Stimulated activated CD4-positive, alpha-beta T cell treated with anti-CD3 and anti-CD28 coated beads, Interleukin-4, amount 100 ng/mL, for 1 hour (primary cell): Measurements from ENCODE around the gene LAMTOR4.

Experiments used
- DNase-seq: peaks from one replicate; pipeline ENCODE4 v3.0.0-alpha.2; 2020

Gene LAMTOR4

DNA sequence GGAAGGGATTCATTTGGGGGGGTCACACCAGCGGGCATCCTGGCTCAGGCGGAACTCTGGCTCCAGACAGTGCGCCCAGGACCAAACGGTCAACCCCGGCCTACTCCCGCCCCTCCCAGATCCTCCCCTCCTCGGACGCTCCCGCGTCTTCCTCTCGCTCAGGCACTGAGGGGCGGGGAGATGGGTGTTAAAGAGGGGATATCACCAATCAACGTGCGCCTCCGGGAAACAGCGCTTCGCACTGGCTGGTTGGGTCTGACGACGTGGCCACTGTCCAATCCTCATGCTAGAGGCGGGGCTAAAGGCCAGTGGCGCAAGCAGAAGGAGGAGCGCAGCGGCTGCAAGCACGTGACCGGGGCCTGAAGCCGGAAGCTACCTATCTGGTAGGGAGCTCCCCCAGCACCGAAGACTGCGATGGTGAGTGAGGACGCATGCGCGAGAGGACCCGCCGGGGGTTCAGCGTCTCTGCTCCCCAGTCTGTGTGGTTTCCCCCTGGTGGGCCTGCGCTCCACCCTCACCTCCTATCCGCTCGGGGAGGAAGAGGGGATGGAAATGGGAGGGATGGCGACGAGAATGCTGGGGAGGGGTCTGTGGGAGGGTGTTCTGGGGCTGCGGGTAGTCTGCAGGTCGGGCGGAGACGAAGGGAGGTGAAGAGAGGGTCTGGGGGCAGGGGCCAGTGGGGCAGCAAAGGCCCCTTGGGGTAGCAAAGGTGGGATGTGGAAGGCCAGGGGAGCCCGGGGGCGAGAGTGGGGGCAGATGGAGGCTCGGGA lies at the start of gene LAMTOR4:
Gene LAMTOR4, plus strand, starts transcription at position 360 of the 770 bp plus-strand sequence. Its CDS starts 55 bp downstream, at position 415.
- DNase-seq = peak; percentile 95

DNA sequence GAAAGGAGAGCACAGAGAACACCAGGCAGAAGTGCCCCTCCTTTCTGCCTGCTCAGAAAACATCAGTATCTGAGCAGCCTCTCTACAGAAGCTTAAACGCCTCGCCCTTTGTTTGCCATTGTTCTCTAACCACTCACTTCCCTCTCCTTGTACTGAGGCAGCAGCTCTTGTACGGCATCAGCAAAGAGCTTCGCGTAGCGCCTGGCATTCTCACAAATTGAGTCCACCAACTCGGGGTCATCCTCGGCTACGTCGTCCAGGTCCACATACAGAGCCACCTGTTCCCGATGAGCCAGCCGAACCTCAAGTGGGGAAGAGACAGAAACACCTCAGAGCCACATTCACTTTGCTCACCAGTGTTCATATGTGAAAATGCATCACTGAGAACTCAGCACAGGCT lies 49.3 kb upstream of the LAMTOR4 start:
- DNase-seq = no peak

DNA sequence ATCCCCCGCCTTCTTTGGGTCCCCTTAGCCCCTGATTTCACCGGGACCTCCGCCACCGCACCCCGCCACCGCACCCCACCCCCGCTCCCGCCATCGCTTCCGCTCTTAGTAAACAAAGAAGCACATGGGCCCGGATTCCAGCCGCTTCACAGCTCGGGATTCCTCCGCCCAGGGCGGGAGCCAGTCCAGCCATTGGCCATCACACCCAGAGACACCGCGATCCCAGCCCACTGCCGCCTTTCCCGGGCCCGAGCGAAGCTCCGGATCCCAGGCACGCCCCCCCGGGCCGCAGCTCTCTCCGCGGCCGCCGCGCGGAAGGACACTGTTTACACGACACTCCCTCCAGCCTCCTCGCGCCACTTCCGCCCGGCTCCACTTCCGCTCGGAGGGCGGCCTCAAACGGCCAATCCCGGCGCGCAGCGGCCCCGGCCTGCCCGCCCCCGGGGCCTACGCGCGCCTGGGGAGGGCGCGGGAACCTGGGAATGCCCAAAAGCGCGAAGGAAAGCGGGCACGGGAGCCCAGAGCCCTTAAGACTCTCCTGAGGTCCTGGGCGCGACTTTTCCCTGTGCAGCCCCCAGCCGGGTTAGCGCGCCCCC lies 48.2 kb upstream of the LAMTOR4 start:
- peak; percentile 86 for DNase-seq

DNA sequence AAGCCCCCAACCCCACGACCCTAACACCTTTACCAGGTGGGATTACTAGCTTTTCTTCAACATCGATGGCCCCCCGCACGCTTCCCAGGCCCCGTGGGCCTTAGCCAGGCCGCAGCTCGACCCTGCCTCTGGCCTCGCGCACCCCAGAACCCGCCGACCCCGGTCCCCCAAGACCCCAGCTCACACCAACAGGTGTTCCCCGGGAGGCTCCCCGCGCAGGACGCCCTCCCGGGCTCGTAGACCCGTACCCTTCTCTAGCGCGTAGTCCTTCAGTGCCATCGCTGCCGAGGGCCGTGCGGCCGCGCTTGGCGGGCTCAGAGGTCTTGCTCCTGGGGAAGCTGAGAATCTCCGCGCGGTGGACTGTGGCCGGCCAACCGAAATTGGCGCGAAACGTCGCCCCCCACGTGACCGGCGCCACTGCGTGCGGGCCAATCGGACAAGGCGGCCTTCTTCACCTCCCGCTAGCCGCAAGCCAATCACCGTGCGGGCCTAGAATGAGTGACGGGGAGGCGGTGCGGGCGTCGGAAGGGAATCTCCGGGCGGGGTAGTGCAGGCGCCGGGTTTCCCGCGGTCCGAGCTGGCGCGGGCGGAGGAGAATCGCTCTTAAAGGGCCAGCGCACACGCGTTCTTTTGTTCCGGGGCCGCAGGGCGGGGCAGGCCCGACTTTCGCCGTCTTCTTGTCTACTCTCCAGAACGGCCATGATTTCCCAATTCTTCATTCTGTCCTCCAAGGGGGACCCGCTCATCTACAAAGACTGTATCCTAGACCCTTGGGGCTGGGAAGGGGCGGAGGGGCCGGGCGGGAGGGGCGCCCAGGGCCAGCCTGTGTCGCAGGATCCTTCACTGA lies 47.5 kb upstream of the LAMTOR4 start, which contains the start of the genes AP4M1 and MCM7:
Gene AP4M1, plus strand, starts transcription at position 628 of the 847 bp plus-strand sequence. Its CDS starts 72 bp downstream, at position 700.
Gene MCM7, minus strand, starts transcription at position 382 of the 847 bp plus-strand sequence. Its CDS starts 103 bp downstream, at position 279.
- peak; percentile 95 for DNase-seq

DNA sequence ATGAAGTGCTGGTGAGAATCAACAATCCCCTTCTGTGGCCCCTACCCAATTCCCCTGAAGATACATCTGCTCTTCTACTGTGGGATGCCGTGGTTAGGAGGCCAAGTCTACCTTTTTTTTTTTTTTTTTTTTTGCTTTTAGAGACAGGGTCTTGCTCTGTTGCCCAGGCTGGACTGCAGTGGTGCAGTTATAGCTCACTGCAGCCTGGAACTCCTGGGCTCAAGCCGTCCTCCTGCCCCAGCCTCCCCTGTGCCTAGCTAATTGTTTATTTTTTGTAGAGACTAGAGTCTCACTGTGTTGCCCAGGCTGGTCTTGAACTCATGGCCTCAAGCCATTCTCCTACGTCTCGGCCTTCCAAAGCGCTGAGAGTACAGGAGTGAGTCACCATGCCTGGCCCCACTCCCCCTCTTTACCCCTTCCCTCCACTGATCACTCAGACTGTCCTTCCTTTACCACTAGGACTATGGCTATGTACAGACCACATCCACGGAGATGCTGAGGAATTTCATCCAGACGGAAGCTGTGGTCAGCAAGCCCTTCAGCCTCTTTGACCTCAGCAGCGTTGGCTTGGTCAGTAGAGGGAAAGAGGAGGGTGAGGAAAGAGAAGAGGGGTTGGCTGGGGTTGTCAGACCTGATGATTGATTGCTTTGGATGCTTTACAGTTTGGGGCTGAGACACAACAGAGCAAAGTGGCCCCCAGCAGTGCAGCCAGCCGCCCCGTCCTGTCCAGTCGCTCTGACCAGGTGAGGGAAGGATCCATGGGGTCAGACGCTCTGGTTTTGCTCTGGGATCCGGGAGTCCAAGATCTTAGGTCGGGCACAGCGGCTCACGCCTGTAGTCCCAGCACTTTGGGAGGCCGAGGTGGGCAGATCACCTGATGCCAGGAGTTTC lies 45.5 kb upstream of the LAMTOR4 start:
- no peak for DNase-seq

DNA sequence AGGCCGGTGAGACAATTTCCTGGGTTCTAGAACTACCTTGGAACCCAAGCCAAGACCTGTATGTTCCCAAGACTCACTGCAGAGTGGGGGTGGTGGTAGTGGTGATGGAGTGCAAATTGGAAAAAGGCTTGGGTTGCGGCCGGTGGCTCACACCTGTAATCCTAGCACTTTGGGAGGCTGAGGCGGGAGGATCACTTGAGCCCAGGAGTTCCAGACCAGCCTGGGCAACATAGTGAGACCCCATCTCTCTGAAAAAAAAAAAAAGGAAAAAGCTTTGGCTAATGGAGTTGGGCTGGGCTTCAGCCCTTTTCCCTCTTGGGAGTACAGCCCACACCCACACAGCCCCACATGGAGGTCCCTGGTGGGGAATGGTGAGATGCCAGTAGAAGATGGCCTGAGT lies 43.2 kb upstream of the LAMTOR4 start:
- DNase-seq = no peak

DNA sequence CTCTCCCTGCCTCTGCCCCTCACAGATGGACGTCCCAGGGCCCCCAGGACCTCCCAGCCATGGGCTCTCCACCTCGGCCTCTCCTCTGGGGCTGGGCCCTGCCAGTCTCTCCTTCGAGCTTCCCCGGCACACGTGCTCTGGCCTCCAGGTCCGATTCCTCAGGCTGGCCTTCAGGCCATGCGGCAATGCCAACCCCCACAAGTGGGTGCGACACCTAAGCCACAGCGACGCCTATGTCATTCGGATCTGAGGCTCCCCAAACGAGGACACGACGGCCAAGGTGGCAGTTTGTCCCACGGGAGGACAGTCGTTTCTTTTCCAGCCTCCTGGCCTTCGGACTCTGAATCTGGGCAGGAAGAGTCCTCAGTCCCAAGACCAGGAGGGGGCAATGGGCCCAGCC lies 42.1 kb upstream of the LAMTOR4 start:
- no peak for DNase-seq

DNA sequence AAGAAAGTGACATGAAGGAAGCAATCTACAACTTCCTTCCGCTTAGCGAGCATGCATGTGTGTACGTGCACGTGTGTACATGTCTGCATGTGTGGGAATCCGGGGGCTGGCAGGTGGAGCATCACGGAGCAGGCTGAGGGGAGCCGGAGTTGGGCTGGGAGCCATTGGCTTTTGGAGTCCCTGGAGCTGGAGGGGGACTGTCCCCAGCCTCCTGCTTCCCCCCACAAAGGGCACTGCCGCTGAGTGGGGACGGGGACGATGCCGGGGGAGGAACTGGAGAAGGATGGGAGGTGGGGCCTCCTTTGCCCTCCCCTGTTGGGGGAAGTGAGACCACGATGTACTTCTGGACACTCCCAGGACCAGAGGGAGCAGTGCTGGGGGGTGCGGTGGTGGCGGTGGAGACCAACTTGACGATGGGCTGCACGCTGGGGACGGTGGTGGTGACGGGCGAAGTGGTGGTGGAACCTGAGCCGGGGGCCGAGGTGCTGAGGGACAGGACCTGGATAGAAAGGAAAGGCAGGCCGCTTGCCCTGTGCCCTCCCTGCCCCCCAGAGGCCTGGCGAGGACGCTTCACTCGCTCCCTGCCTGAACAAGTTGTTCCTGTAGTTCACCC lies 41.5 kb upstream of the LAMTOR4 start:
- DNase-seq = no peak

DNA sequence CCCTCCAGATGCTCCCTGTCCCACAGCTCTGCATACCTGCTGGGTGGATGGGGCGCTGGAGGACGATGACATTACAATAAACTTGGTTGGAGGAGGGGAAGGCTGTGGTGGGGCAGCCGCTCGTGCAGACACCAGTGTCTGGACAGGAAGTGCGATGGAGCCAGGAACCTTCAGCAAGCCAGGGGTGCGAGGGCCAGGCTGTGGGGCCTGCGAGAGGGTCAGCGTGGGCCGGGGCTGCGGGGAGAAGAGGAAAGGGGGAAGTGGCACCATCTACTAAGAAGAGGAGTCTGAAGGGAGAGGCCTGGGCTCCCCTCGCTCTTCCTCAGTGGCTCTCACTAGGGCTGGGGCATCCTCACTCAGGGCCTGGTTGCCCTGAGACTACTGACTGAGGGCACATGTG lies 40.8 kb upstream of the LAMTOR4 start:
- no peak for DNase-seq

DNA sequence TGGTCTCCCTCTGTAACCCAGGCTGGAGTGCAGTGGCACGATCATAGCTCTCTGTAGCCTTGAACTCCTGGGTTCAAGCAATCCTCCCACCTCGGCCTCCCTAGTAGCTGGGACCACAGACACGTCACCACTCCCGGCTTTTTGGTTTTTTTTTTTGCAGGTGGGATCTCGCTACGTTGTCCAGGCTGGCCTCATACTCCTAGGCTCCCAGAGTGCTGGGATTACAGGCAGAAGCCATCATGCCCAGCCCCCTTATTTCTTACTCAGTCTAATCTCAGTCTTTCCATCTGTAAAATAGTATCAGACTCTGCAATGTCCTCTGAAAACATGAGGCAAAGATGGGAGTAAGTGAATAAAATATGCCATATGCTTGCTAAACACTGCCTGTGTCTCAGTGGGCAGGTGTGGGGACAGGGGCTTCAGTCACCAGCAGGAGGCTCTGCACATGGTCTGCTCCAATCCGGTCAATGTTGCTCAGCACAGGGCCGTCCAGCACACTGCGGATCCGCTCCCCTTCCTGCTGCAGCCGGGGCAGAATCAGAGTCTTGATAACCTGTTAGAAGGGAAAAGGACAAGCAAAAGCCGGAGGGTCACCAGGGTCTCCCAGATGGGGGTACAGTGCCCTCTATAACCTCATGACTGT lies 39.1 kb upstream of the LAMTOR4 start:
- no peak for DNase-seq

DNA sequence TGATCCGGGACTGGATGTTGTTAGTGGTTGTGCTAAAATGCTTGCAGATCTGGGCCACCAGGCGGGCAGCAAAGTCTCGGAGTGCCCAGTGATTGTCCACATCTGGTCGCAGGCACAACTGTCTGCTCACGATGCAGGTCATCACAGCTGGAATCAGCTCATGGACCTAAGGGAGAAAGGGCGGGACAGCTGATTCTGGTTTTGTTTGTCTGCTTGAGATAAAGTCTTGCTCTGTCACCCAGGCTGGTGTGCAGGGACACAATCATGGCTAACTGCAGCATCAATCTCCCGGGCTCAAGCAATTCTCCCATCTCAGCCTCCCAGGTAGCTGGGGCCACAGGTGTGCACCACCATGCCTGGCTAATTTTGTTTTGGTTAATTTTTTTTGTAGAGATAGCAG lies 37.6 kb upstream of the LAMTOR4 start:
- no peak for DNase-seq

DNA sequence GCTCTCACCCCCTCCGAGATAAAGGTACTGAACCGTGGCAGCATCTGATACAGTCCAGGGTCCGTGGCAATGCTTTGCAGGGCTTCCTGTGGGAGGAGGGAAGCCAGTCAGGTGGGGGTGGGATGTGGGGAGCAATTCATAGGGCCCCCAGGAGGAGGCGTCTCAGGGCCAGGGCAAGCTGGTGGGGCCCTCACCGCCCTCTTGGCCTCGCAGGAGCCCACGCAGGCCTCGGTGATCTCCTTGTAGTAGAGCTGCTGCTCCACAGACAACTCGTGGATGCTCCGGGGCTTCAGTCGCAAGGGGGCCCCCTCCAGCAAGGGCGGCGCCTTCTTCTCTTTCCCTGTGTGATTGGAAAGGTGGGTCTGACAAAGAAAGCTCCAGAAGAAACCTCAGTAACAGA lies 36.8 kb upstream of the LAMTOR4 start:
- DNase-seq = no peak

DNA sequence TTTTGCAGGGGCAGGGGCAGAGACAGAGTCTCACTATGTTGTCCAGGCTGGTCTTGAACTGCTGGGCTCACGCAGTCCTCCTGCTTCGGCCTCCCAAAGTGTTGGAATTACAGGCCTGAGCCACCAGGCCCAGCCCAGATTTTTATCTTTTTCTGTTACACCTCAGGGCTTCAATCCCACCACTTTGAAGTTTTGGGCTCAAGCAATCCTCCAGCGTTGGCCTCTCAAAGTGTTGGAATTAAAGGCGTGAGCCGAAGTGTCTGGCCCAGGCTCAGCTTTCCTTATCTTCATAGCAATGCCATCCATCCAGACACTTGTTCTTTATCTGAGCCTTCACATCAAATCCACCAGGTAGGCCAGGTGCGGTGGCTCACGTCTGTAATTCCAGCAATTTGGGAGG lies 33.7 kb upstream of the LAMTOR4 start:
- no peak for DNase-seq

DNA sequence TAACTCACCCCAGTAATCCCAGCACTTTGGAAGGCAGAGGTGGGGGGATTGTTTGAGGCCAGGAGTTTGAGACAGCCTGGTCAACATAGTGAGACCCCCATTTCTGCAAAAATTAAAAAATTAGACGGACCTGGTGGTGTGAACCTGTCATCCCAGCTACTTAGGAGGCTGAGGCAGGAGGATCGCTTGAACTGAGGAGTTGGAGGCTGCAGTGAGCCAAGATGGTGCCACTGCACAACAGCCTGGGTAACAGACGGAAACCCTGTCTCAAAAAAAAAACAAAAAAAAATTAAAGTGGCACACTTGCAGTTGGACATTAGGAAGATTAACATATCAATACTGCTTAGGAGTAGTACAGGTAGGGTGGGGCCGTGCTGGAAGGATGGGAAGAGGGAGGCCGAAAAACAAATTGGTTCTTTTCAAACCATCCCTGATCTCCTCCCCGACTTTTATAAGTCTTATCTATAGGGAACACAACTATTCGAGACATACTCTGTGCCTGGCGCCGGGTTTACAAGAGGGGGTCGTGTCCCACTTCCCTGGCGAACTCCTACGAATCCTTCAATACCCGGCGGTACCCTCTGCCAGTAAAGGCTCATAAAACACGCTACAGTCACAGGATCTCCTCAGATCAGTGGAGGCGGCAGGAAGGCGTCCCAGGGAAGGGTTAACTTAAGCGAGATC lies 30.2 kb upstream of the LAMTOR4 start:
- no peak for DNase-seq

DNA sequence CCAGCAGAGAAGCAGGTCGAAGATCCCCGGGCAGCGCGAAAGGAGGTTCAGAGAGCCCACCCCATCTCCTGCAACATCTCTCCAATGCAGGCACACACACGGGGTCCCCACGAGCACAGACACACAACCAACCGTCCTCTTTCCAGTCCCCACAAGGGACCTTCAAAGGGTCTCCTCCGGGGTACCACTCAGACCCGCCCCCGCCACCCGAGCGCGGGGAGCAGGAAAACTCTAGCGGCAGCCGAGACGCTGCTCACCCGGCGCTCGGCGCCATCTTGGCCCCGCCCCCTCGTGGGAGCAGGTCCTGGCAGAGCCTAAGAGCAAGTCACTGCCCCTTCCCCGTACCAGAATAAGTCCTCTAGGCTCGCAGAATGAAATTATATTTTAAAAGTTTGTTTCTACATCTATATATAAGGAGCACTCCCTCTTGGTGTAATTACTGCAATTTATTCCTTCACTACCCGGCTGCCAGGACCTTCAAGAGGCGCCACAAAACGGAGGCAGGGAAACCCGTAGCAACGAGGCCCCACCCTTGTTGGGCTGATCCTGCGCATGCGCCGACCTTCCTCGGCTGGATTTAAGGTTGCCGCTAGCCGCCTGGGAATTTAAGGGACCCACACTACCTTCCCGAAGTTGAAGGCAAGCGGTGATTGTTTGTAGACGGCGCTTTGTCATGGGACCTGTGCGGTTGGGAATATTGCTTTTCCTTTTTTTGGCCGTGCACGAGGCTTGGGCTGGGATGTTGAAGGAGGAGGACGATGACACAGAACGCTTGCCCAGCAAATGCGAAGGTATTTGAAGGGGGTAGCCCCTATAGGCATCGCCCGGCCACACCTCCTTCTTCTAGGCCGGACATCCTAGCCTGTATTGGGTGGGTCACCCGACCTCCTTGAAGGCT lies 29.4 kb upstream of the LAMTOR4 start, which contains the start of the genes CNPY4 and TAF6:
Gene CNPY4, plus strand, starts transcription at position 563 of the 898 bp plus-strand sequence. Its CDS starts 111 bp downstream, at position 674.
Gene TAF6, minus strand, starts transcription at position 287 of the 898 bp plus-strand sequence. CDS start 5,149 bp downstream, outside the sequence.
- peak; percentile 96 for DNase-seq

DNA sequence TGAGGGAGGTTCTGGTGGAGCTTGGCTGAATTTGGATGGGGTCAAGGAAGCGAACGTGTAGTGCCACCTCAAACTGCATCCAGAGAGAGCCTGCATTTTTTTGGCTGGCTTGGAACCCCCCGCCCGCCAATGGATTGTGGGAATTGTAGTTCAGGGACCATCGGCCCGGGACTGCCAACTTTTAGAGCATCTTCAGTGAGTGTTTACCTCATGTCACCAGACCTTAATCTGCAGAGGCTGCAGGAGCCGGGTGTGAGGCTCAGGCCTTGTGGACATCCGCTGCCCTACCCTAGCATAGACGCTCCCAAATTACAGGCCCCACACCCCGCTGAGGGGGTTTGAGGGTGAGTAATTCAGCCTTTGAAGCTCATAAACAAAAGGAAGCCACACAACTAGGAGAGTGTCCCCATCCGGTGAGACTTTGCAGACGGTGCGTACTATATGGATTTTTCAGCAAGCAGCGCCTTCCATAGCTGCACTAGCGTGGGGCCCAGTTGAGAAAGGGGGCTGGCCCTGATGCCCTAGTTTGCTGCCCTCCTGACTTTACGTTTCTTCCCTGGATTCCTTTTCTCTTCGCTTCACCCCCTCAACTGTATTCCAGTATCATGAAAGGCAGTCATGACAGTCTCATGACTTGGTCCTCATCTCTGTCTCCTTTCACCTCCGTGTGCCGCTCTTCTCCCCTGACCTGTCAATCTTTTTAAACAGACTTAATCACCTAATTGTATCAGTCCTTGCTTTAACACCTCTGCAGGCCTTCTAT lies 28.6 kb upstream of the LAMTOR4 start:
- peak; percentile 66 for DNase-seq

DNA sequence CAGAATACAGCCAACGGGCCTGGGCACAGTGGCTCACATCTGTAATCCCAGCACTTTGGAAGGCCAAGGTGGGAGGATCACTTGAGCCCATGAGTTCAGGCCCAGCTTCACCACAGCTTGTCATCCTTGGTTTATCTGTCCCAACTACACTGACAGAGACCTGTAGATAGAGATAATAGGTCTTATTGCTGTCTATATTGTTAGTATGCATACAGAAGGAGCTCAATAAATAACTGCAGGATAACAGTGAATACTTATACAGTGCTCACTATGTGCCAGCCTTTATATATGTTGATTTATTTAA lies 28.0 kb upstream of the LAMTOR4 start:
- no peak for DNase-seq

DNA sequence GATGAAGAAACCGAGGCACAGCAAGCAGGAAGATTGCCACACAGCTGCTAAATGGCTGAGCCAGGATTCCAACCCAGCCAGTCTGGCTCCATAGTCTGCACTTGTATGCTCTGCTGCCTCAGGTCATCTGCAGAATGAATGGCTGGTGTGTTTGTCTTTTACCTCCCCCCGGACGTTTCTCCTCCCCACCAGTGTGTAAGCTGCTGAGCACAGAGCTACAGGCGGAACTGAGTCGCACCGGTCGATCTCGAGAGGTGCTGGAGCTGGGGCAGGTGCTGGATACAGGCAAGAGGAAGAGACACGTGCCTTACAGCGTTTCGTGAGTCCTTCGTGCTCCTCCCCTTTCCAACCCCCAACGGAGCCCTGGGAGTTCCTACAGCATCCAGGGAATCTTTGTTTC lies 26.7 kb upstream of the LAMTOR4 start:
- DNase-seq = no peak

DNA sequence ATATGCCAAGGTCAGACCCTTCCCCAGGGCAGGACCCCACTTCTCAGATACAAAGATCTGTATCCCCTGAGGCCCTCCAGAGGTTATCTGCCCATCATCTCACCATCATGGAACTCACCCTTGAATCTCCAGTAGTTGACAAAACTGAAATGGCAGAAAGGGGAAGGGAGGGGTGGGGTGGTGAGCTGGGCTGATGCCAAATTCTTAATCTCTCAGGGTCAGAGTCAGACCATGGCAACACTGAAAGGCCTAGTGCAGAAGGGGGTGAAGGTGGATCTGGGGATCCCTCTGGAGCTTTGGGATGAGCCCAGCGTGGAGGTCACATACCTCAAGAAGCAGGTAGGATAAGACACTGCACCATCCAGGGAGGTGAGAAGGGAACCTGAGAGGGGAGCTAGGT lies 26.1 kb upstream of the LAMTOR4 start:
- no peak for DNase-seq
